ENCODE results near the gene SPPL2B. TPM values are rescaled to one million over a fixed set of nuclear protein-coding genes. Genes with fewer than 3 reads are reported as not detected.
A peak's percentile ranks its signal among the peaks of the same experiment; 100 is the strongest.

SPPL2B gene
- total and polyA plus RNA-seq, 9 of the 15 experiments (the other 6 are each of a cell fraction or from before 2014, with no cell fraction given) = 0.20 to 81.2 (median 15.1) TPM

GRCh38 chr19:2382530-2383222, 54.2 kb downstream of the SPPL2B start:
- peak; percentile 25; the same call in 1 of the 2 replicates for TF ChIP-seq ARID2 (IDR thresholded peaks at IDR 0.05)
- TF ChIP-seq FOXM1 (IDR thresholded peaks at IDR 0.05; ENCODE audit: low read depth) = 0 out of 2 replicates have a peak, but pooled peaks have one; percentile 53
- no peak for TF ChIP-seq FOXM1 (CRISPR knock-in tag; IDR thresholded peaks at IDR 0.05; ENCODE audit: low read depth)
- peak; percentile 100 for TF ChIP-seq ZNF121 (CRISPR knock-in tag; conservative IDR thresholded peaks at IDR 0.05)
- no peak for TF ChIP-seq ZNF232 (CRISPR knock-in tag; IDR thresholded peaks at IDR 0.05)
- no peak for TF ChIP-seq CHCHD3 (CRISPR knock-in tag; IDR thresholded peaks at IDR 0.05)
- TF ChIP-seq TEAD4 (IDR thresholded peaks at IDR 0.05; ENCODE audit: low read length) = no peak
- 0 out of 2 replicates have a peak, but pooled peaks have one; percentile 55 for TF ChIP-seq TEAD4 (CRISPR knock-in tag; IDR thresholded peaks at IDR 0.05; ENCODE audit: borderline replicate concordance)
- peak; percentile 93 for TF ChIP-seq BCOR (IDR thresholded peaks at IDR 0.05)
- 0 out of 2 replicates have a peak, but pooled peaks have one; percentile 32 for TF ChIP-seq MAX (CRISPR knock-in tag; IDR thresholded peaks at IDR 0.05)
- peak; percentile 56 to 91 for TF ChIP-seq KDM1A (IDR thresholded peaks at IDR 0.05)
- TF ChIP-seq ZNF134 (CRISPR knock-in tag; conservative IDR thresholded peaks at IDR 0.05) = peak; percentile 100
- TF ChIP-seq NFIX (CRISPR knock-in tag; IDR thresholded peaks at IDR 0.05; ENCODE audit: low read depth) = no peak
- TF ChIP-seq ADNP (tag; IDR thresholded peaks at IDR 0.05) = peak; percentile 38; the same call in 1 of the 2 replicates
- in situ Hi-C loops (cut with MboI) = loop anchor here (10.0 kb wide), 1 partner anchor 228 kb away; the partner anchor contains the start of gene AP3D1
- Histone ChIP-seq H3K4me3 (no peak overlapping the region), H3K4me2 (ENCODE audit: insufficient read depth, low read length) (no peak overlapping the region), H3K36me3 (ENCODE audit: control insufficient read depth, insufficient read depth, low read length) (no peaks in the 10 kb centered on the region), H3K79me2 (ENCODE audit: control insufficient read depth, insufficient read depth, low read length) (no peaks in the 10 kb centered on the region), H2AFZ (ENCODE audit: low read depth, low read length) (no peak overlapping the region), H4K20me1 (replicated peaks; ENCODE audit: control insufficient read depth, insufficient read depth, low read length) (no peaks in the 10 kb centered on the region), H3K4me1 (replicated peaks in 1 of 2; ENCODE audit: control insufficient read depth in 2 of 2, insufficient read depth in 2 of 2, low read length in 2 of 2) (peaks cover 3 to 14% of the 10 kb centered on the region in 2 experiments; a peak in 3 of 5 replicates), H3K9ac (ENCODE audit: insufficient read depth in 1 of 2, low read depth in 2 of 2, low read length in 2 of 2) (no peak overlapping the region), H3K27me3 (ENCODE audit: control insufficient read depth in 2 of 2, insufficient read depth in 2 of 2, low read length in 2 of 2) (no peaks in the 10 kb centered on the region), H3K9me1 (ENCODE audit: control insufficient read depth, insufficient read depth, low read length) (no peaks in the 10 kb centered on the region), H3K27ac (ENCODE audit: extremely low read depth, low read depth, low read length) (no peak overlapping the region), H3K9me3 (replicated peaks; ENCODE audit: control insufficient read depth, insufficient read depth, low read depth, low read length) (peaks cover 9% of the 10 kb centered on the region)
- FAIRE-seq (peak; percentile 55), ATAC-seq (no peak), DNase-seq (ENCODE audit: extremely low read depth in 1 of 4, low spot score in 3 of 4) (no peak)
- ChIA-PET CTCF (ENCODE audit: low intra/inter-chr PET ratio) (no interaction called here), POLR2A (no interaction called here)
- intact Hi-C loops (cut with micrococcal nuclease) = loop anchor here (10.0 kb wide), 1 partner anchor 58 kb away; the partner anchor contains the start of genes LSM7 and SPPL2B
- BruUV-seq (replicated peaks) = no TSS peak
- WGBS (ENCODE audit: insufficient coverage, low coverage, missing lambda C conversion rate) = 60% methylated on average over 13 of the region's 13 CpGs

All from K562 (cell line).